ENCODE data around the gene CELA2B.
A peak's percentile ranks its signal among the peaks of the same experiment; 100 is the strongest.
"Not testable (repeated sequence)": the region's sequence is repeated elsewhere in the genome, so short reads cannot be mapped to it uniquely, and the experiment has no call there.

Gene CELA2B

GRCh38 chr1:15475752-15476314 is at the start of gene CELA2B:
TSS of gene CELA2B (plus strand) at chr1:15476104. CDS start at chr1:15476126, 22 bp downstream.
- DNase-seq (ENCODE audit: low read depth in 2 of 2): no peak

- DNase-seq (ENCODE audit: low read depth in 2 of 2): no peak
These were observed 49.2 kb upstream of the CELA2B start for GRCh38 chr1:15426492-15427279.

GRCh38 chr1:15427280-15427666 is 48.6 kb upstream of the CELA2B start:
- DNase-seq (ENCODE audit: low read depth in 2 of 2): no peak

GRCh38 chr1:15428252-15428651 is 47.7 kb upstream of the CELA2B start:
- DNase-seq (ENCODE audit: low read depth in 2 of 2): not testable (repeated sequence)

- no peak for DNase-seq (ENCODE audit: low read depth in 2 of 2)
These were observed 47.0 kb upstream of the CELA2B start for GRCh38 chr1:15428815-15429435.

DNA sequence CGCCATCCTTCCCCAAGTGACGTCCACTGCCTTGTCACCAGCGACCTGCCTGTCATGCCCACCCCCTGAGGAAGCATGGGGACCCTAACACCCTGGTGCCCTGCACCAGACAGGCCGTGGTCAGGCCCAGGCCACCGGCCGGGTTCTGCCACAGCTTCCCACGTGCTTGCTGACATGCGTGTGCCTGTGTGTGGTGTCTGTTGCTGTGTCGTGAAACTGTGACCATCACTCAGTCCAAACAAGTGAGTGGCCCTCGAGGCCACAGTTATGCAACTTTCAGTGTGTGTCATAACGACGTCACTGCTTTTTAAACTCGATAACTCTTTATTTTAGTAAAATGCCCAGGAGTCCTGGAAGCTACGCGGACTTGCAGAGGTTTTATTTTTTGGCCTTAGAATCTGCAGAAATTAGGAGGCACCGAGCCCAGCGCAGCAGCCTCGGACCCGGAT is 46.2 kb upstream of the CELA2B start:
- no peak for DNase-seq (ENCODE audit: low read depth in 2 of 2)

GRCh38 chr1:15430787-15431570 is 44.9 kb upstream of the CELA2B start:
- DNase-seq (ENCODE audit: low read depth in 2 of 2): peak; percentile 44 to 78

DNA sequence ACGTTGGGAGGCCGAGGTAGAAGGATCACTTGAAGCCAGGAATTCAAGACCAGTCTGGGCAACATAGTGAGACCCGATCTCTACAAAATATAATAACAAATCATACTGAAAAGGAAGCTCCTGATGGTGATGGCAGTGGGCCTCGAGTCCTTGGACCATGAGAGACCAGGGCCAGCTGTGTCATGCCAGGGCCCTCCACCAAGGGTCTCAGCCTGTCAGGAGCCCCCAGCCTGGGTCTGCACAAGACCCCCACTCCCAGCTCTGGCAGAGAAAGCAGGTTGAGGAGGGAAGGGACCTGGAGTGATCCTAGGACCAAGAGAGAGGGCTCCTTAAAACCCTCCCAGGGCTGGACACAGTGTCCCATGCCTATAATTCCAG is 44.3 kb upstream of the CELA2B start:
- no peak for DNase-seq (ENCODE audit: low read depth in 2 of 2)

DNA sequence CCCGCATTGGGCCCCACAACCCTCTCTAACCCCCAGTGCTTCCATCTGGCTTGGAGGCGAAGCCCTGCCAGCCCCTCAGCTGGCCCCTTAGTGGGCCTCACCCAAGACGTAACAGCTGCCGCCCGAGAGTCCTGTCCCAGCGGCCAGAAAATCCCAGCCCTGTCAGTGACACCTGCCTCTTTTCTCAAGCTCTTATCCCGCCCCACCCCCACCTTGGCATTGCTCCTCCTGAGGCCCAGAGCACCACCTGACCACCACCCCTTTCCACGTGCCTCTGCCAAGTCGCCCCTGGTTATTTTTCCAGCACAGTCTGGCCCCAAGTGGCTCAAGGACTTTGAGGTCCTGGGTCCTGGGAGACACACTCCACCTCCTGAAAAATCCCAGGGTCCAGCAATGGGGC is 43.6 kb upstream of the CELA2B start:
- DNase-seq (ENCODE audit: low read depth in 2 of 2): no peak

GRCh38 chr1:15433471-15433870 is 42.4 kb upstream of the CELA2B start:
- DNase-seq (ENCODE audit: low read depth in 2 of 2): no peak

DNA sequence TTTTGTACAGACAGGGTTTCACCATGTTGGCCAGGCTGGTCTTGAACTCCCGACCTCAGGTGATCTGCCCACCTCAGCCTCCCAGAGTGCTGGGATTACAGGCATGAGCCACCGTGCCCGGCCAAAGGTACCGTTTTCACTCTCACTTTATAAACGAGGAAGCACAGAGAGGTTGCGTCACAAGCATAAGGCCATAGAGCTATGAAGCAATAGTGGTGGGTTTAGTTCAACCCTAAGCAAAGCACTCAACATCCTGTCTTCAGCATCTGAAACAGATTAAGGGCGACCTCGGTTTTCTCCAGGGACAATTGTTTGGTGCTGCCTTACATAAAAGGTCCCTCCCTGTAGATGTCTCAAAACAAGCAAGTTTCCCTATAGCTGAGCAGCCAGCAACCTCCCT is 41.2 kb upstream of the CELA2B start:
- not testable (repeated sequence) for DNase-seq (ENCODE audit: low read depth in 2 of 2)

DNA sequence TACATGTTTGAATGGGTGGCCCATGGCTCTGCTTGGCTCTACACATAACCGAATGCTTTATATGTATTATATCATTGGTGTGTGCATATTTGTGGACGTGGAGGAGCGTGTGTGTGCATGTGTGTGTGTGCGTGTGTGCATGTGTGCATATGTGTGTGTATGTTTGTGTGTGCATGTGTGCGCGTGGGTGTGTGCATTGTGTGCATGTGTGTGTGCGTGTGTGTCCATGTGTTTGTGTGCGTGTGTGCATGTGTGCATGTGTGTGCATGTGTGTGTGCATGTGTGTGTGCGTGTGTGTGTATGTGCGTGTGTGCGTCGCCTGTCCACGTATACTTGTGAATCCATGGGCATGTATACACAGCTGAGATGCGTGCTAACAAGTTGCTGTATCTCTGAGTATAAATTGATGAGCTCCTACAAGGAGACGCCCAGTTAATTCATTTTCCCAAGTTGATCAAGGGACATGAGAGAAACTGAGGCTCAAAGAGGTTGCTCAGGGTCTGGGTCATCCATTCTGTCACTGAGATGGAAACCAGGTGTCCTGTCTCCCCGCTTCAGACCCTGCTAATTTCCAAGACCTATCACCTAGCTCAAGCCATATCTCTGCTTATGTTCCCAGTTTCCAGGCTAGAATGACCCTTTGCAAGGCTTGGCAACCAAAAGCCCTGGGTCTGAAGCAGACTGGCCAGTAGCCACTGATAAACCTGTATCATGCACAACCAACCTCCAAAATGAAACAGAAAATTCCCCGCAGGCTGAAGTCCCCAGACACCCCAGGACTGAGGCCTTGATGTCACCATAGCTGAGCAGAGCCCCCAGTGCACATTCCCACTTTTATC is 40.4 kb upstream of the CELA2B start:
- DNase-seq (ENCODE audit: low read depth in 2 of 2): no peak

GRCh38 chr1:15436881-15437442 is 38.9 kb upstream of the CELA2B start:
- DNase-seq (ENCODE audit: low read depth in 2 of 2): no peak

- DNase-seq (ENCODE audit: low read depth in 2 of 2): no peak
These were observed 36.6 kb upstream of the CELA2B start for GRCh38 chr1:15439325-15439724.

DNA sequence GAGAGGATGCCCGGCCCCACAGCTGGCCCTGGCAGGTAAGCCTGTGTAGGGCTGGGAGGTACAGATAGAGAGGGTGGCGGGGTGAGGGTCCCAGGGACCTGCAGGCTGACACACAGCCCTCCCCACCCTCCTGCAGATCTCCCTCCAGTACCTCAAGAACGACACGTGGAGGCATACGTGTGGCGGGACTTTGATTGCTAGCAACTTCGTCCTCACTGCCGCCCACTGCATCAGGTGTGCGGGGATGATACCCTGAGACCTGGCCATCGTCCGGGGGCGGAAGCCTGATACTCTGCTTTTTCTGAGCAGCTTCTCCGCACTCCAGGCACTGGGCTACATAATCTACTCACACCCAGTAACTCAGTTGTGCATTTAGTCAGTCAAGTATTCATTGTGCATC is 35.5 kb upstream of the CELA2B start:
- no peak for DNase-seq (ENCODE audit: low read depth in 2 of 2)

DNA sequence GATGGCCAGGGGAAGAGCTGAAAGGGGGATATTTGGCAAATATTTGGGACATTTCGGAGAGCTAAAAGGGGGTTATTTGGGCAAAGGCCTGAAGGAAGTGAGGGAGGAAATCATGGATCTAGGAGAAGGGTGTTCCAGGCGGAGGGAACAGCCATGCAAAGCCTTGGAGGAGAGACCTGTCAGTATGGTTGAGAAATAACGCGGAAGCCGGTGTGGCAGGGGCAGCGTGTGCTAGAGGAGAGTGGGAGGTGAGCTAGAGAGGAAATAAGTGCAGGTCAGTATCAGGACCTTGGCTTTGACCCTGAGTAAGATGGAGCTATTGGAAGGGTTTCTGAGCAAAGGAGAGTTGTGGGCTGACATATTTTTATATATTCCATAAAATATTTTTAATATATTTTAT is 34.7 kb upstream of the CELA2B start:
- DNase-seq (ENCODE audit: low read depth in 2 of 2): no peak

DNA sequence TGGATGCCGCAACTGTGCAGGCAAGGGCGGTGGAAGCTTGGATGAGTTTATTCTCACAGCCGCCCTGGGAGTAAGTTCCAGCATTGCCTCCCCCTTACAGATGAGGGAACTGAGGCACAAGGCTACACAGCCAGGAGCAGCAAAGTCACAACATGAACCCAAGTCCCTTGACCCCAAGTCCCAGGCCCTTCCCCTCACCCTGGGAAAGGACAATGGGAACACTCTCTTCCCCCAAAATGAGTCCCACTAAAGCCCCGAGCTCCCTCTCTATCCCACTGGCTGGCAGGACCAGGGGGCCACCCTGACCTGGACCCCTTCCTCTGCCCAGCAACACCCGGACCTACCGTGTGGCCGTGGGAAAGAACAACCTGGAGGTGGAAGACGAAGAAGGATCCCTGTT is 33.8 kb upstream of the CELA2B start:
- DNase-seq (ENCODE audit: low read depth in 2 of 2): no peak

- DNase-seq (ENCODE audit: low read depth in 2 of 2): no peak
These were observed 33.1 kb upstream of the CELA2B start for GRCh38 chr1:15442759-15443158.

GRCh38 chr1:15443281-15443680 is 32.6 kb upstream of the CELA2B start:
- no peak for DNase-seq (ENCODE audit: low read depth in 2 of 2)

DNA sequence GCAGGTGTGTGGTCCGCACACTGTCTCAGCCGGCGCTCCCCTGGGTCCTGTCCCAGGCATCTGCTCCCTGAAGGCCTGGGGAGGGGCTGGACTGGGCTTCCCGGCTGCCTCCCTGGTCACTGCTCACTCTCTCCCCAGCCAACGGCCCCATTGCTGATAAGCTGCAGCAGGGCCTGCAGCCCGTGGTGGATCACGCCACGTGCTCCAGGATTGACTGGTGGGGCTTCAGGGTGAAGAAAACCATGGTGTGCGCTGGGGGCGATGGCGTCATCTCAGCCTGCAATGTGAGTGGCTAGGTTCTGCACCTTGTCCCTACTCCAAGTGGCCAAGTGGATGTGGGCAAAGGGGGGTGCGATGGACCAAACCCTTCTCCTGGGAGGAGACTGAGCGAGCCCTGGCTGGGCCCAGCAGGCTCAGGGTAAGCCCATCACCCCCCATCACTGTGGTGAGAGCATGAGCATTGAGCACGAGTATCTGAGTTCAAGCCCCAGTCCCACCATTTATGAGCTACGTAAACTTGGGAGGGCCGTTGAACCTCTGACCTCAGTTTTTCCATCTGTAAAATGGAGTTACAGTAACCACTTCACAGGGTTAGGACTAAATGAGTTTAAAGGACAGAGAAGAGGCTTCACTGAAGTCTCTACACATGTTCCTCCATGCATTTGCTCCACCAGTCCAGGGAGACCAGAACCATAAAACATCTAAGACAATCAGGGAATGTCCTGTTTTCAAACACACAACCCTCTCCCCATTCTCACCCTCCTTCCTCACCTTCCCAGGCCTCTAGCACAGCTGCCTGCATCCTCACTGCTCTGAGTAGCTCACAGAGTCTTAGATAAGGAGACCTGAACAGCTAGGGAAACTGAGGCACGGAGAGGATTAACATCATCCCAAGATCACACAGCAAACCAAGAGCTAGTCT is 31.2 kb upstream of the CELA2B start:
- DNase-seq (ENCODE audit: low read depth in 2 of 2): no peak
